Measurements from ENCODE around the gene DNAH1.

Gene DNAH1

DNA sequence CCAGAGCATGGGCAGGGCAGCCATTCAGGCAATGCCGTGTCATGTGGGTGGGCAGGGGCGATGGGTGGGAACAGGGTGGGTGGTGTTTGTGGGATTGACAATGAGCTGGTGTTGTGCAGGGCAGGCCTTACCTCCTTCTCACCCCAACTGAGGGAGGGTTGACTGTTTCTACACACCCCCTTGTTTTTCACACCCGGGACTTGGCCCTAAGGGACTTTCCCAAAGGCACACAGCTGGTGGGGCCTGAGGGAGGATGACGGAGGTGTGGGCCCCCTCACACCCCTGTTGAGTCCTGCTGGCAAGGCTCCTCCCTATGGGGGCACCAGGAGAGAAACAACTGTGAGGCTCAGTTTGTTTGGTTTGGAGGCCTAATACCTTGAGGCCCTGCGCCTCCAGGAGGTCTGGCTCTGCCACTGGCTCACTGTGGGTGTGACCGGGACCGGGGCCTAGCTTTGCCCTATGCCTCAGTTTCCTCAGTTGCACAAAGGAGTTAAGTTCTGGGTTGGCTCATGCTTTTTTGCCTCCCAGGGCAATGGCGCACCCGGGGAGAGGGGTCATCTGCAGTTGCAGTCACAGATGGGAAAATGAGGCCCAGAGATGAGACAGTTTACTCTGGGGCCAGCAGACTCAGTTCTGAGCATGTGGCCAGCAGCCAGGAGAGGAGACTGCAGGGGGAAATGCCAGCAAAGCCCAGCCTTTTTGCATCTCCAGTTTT is 5.1 kb upstream of the DNAH1 start:
- in situ Hi-C loops (cut with MboI; ENCODE audit: low sequenced_read_pairs) = no loop called here

DNA sequence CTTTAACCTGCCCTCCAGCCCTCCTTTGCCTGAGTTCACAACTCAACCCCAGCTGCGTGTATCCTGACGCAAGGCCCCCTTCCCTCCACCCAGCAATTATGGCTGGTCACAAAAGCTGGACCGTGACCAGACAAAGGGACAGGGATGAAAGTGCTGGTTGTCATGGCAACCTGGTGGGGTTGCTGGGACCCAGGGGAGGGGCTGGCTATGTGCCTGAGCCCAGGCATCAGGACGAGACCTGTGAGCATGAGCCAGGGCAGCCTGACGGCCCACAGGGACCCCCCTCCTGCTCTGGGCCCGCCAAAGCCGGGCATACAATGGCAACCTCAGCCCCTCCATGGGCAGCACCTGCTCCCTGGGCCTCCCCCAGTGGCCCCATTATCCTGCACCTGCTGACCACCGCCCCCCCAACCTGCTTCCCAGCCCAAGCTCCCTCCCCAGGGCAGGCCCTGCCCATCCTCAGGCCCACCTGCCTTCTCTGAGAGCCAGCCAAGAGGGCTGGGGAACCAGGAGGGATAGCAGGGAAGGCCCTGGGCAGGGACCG is 4.5 kb upstream of the DNAH1 start:
- in situ Hi-C loops (cut with MboI; ENCODE audit: low sequenced_read_pairs) = no loop called here

DNA sequence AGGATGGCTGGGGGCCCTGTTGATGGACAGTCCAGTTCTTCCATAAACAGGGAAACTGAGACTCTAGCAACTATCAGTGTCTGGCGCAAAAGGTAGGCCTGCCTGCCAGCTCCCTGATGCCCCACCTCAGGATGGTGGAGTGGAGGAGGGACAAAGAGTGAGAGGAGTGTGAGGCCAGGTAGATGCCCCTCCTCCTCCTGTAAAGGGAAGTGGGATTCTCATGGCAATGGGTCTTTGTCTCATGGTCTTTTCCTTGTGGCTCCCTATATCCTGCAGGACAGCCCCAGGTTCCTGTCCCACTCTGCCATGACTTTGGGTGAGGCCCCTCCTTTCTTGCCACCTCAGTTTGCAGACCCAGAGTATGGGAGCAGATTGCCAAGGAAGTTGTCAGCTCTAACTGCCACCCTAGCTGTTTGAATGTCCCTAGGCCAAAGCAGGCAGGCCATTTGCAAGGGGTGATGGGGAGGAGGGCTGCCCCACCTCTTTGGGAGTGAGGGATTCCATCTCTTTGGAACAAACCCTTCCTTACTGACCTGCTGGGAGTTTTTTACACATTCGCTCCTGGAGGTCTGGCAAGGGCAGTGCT is 2.8 kb upstream of the DNAH1 start:
- in situ Hi-C loops (cut with MboI; ENCODE audit: low sequenced_read_pairs) = no loop called here

DNA sequence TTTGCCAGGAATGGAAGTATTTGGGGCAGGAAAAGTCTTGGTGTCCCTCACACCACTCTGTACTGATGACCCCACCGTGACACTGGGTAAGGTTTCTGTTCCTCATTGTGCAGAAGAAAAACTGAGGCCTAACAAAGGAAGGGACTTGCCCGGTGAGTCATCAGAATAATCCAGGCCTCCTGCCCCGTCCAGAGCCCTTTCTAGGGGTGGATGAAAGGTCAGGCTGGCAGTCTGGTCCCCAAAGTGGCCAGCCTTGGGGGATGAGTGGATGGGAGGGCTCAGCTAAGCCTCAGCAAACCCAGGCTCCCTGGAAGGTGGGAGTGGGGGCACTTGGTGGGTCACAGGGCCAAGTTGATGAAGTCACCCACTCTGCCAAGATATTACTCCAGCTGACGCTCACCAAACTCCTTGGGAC is 2.3 kb upstream of the DNAH1 start:
- in situ Hi-C loops (cut with MboI; ENCODE audit: low sequenced_read_pairs) = no loop called here

DNA sequence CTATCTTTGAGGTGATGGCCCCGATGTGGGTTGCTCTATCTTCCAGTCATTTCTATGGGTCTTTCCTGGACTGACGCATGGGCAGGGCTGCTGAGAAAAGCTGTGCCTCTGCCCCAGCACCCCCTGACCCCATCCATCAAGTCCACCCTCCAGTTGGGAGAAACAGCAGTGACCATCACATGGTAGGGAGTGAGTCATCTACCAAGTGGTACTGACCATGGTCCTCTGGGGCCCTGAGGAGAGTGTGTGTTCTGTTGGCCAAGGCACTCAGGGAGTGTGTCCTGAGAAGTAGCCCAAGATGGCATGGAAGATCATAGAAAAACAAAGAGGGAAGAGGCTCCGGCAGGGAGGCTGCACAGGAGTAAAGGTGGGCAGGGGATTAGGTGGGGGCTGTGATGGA is 1.6 kb upstream of the DNAH1 start:
- in situ Hi-C loops (cut with MboI; ENCODE audit: low sequenced_read_pairs) = no loop called here

DNA sequence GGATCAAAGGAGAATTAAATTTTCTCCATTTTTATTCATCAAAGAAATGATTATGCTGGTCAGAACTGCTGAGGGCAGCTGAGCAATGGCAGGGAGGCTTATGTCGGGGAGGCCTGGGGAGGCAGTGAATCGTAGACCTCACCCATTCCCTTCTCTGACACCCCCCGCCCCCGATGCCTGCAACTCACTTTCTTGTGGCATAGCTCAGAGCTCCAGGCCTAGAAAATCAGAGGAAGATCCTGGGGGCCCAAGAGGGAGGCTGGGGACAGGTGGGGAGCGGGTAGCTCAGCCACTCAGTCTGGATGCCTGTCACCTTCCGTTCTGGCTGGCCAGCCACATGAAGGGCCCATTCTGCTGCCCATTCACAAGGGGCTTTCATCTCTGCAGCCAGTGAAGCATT is 1.1 kb upstream of the DNAH1 start:
- in situ Hi-C loops (cut with MboI; ENCODE audit: low sequenced_read_pairs) = no loop called here

DNA sequence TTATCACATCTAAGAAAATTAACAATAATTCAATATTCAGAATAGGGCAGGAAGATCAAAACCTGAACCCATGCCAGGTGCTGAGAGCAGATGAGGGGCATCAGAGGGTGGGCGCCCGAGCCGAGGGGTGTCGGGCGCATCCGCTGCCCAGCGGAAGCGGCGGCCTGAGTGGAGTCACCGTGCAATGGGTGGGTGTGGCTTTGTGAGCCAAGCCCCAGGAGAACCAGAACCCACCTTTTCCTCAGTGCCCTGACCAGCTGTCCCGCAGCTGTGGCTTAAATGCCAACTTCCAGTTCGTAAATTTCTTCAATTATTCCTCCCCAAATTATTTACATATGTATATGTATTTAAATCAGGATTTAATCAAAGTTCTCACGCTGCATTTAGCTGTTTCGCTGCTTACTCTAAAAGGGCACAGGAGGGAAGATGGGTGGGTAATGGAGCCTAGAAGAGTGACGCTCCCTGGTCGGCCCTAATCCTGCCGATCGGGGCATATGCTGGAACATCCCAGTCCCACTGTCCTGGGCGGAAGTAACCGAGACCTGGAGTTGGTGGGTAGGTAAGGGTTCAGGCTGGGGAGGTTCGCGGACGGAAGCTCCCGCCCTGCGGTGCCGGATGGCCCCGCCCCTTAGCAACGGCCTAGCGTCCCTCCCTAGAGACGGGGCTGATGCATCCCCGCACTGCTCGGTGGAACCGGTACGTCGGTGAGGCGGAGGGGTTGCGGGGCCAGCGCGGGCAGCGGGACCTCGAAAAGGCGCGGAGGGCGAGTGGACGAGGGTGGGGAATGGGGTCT is 1.3 kb downstream of the DNAH1 start:
- in situ Hi-C loops (cut with MboI; ENCODE audit: low sequenced_read_pairs) = no loop called here

DNA sequence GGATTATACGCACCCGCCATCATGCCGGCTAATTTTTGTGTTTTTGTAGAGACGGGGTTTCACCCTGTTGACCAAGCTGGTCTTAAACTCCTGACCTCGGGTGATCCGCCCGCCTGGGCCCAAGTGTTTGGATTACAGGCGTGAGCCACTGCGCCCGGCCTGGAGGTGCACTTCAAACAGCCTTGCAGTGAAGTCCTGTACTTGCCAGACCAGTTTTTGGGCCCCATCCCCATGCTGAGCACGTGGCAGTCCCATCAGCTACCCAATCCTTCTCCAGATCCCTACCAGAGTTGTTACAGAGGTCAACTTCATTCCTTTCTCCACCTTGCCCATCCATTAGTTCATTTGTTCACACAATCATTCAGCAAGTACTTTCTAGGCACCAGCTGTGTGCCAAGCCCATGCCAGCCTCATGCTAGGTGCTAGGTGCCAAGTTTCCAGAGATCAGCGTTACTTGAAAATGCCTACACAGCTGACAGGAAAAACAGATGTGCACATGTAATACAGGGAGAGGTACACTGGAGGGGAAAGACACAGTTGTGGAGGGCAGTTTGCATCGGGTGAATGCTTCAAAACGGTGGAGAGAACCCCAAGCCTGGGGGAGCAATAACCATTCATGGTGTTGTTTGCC is 2.2 kb downstream of the DNAH1 start:
- in situ Hi-C loops (cut with MboI; ENCODE audit: low sequenced_read_pairs) = no loop called here

DNA sequence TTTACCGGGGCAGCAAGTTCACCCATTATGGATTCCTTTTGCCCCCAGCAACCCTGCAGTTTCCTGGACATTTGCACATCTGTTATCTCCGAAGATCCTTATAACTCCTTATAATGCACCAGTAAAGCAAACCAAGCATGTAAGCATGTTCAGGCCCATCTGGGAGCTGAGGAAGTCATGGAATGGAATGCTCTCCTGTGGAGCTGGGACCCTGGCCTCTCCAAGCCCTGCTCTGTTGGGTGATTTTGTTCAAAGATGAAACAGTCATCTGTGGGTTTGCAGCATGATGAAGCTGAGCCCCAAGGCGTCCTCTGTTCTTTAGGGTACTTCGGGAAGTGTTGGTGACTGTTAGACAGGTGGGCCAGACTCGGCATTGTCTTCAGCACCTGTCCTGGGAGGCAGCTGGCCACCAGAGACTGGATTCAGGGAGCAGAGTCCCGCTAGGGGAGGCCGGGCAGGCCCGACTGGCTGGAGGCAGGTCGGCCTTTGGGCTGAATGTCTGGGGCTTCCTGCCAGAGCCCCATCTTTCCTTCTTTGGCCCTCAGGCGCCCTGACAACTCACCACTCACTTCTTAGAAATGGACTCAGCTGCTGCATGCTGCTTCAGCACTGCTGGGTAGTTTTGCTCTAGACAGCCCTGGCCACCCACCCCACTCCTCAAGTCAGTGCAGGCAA is 3.9 kb downstream of the DNAH1 start:
- in situ Hi-C loops (cut with MboI; ENCODE audit: low sequenced_read_pairs) = no loop called here

DNA sequence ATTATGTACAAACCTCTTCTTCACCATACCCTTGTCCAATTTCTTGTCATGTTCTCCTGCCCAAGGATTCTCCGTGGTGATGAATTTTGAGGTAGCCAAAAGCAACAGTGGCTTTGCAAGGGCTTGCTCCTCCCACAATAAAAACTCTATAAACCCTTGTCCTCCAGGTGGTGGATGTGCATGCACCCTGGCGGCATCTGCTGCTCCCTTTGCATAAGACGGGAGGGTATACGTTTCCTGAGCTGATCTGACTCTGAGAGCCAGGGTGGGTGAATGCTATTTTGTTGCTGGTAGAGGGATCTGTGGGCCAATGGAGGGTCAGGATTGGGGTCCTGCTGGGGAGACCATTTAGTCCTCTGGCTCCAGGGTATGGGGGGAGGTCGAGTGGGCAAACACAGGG is 5.4 kb downstream of the DNAH1 start:
- in situ Hi-C loops (cut with MboI; ENCODE audit: low sequenced_read_pairs) = no loop called here

DNA sequence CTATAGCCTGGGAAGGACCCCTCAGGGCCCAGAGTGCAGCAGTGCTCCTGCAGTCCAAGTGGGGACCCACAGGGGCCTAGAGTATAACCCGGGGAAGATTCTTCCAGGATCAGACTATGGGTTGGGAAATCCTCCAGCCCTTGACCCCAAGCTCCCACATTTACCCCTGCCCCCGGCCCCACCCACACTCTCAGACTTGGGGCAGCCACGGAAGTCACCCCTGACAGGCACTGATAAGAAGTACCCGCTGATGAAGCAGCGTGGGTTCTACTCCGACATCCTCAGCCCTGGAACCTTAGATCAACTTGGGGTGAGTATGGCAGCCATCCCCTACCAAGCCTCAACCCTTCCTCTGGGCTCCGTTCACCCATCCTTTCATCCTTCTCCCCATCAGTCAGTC is 6.3 kb downstream of the DNAH1 start:
- in situ Hi-C loops (cut with MboI; ENCODE audit: low sequenced_read_pairs) = no loop called here

DNA sequence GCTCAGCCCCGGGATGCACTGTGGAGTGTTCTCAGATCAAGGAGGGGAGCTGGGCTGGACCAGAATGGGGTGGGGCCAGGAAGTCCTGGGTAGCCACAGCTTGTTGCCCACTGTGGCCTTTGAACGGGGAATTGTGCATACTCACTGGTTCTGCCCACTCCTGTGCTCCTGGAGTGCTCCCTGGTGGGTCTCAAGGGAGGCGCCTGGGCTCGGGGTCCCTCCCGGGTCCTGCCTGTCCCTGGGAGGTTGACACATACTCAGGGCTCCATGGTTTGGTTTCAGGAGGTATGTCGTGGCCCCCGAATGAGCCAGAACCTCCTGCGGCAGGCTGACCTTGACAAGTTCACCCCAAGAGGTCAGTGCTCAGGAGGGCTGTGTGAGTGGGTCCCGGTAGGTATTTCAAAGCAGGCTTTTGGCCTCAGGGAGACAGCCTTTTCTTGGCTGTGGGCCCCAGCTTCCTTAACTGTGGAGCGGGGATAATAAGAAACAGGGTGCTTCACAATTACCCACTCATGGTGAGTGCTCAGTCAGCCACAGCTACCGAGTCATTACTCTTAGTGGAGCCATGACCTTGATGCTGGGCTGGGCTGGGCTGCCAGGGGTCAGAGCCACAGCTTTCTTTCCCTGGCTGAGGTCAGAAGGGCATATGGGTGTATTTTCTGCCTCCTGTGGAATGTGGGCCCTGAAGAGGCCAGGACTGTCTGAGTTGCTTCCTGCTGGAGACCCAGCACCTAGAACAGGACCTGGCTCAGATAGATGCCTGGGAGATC is 7.6 kb downstream of the DNAH1 start:
- in situ Hi-C loops (cut with MboI; ENCODE audit: low sequenced_read_pairs) = no loop called here

DNA sequence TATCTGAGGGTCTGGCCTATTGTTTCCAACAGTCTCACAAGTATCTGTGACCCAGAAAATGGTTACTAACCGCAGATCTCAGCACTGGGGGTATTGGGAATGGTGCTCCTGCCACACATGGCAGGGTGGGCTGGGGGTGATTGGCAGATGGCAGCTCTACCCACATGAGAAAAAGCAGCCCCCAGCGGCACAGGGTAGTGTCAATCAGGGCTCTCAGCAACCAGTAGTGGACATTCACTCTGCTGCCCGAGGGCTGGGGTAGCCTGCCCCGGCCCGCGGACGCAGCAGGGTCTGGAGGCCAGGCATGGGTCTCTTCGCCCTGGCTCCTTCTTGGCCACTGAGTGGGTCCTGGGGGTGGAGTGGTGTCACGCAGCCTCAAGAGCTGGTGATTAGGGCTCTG is 8.6 kb downstream of the DNAH1 start:
- in situ Hi-C loops (cut with MboI; ENCODE audit: low sequenced_read_pairs) = no loop called here

DNA sequence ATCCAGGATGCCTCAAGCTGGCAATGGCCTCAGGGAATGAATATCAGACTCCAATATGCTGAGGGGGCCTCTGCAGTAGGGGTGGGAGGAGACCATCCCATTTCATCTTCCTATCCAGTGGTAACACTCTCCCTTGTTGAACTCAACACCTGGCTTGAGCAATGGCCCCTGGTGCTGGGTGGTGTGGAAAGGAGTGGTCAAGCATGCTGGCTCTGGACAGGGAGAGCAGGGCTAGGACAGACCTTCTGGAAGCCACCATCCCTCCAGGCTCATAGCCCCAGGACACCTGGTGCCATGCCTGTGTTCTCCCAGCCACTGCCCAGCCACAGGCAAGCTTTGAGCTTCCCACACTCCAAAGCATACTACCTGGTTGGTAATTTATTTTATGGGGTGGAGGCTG is 9.6 kb downstream of the DNAH1 start:
- in situ Hi-C loops (cut with MboI; ENCODE audit: low sequenced_read_pairs) = no loop called here

DNA sequence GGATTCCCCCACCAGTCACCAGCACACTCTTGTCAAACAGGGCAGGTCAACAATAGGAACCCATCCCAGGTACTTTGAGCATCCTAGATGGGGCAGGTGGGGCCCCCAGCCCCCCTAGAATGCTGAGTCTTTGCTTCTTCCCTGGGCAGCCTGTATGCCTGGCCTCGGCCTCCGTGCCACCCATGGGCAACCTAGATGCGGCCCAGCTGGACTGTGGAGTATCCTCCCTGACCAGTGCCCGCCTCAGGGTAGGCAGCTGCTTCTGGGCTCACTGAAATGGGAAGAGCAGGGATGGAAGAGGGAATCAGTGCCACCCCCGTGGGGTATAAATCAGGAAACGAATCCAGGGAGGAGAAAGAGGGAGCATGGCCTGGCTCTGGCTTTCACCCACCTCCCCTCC is 10.9 kb downstream of the DNAH1 start:
- in situ Hi-C loops (cut with MboI; ENCODE audit: low sequenced_read_pairs) = no loop called here

DNA sequence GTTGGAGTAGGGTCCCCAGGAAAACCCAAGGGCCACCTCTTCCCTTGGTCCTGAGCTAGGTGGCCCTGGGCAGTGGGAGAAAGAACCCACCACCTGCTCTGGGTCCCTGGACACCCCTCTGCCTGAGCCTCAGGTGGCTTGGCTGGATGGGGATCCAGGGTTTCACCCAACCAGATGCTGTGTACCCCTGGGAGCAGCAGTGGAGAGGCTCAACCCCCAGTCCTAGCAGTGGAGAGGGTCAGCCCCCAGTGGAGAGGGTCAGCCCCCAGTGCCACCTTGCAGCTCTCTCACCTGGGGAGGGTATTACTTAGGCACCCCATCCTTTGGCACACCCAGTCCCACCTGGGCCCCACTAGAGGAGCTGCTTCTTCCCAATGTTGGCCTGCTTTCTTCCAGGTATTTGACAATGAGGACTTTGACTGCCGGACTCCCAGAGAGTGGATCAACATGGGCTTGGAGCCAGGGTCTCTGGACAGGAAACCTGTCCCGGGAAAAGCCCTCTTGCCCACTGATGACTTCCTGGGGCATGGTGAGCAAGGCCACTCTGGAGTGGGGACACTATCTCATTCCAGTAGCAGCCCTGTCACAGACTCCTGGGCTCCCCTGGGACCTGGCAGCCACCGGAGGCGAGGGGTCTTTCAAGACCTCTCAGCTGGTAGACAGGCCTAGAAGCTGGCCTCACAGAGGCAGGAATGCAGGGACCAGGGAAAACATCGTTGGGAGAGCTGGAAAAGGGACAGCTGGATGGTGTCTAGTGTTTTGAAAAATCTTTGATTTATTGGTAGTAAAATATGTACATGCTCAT is 11.6 kb downstream of the DNAH1 start:
- in situ Hi-C loops (cut with MboI; ENCODE audit: low sequenced_read_pairs) = no loop called here

DNA sequence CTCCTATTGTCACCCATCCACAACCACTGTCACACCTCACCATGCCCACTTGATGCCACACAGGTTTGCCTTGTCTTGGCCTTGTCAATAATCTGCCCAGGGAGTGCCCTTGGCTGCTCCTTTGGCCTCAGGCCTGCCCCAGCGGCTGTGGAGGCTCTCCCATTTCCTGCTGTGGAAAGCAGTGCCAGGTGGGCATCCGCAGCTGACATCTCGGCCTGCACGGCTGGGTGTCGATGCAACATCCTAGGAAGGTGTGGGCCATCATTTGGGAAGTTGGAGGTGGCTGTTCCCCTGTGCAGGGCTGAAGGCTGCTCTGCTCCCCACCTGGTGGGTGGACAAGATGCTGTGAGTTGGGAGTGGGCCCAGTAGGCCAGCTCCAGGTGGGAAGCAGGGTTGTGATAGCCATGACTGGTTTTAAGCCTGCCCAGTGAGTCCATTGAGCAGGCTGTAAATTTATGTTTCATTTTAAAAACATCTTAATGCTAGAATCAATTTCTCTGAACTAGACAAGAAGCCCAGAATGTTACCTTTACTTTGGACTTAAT is 12.5 kb downstream of the DNAH1 start:
- in situ Hi-C loops (cut with MboI; ENCODE audit: low sequenced_read_pairs) = no loop called here

DNA sequence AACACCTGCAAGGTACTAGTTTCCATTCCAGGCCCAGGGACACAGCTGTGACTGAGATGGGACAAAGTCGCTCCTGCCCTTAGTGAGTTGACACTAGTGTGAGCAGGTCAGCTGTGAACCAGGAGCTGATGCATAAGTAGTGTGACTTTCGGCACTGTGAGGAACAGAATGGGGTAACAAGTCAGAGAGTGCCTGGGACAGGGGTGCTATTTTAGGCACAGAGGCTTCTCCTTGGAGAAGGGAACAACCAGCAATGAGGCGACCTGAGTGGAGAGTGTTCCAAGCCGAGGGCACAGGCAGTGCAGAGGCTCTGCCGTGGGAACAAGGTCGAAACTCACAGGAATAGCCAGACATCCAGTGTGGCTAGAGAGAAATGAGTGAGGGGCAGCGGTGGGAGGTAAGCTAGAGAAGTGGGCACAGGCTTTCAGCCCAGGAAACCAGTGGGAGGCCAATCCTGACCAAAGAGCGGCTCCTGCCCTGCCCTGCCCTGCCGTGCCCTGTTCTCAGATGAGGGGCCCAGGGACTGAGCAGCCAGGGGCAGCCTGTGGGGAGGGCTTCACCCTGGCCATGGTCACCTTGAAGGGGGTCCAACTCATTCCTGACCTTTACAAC is 14.2 kb downstream of the DNAH1 start:
- in situ Hi-C loops (cut with MboI; ENCODE audit: low sequenced_read_pairs) = no loop called here

DNA sequence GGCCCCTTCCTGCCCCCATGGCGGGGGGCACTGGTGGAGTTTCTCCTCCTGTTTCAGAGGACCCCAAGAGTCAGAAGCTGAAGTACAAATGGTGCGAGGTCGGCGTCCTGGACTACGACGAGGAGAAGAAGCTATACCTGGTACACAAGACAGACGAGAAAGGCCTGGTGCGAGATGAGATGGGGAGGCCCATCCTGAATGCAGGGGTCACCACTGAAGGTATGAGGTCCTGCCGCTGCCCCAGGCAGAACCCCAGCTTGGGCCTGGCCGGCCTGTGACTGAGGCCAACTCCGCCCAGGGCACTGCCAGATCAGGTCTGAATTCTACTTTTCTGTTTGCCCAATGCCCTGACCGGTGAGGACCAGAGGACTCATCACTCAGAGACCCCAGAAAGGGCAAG is 15.0 kb downstream of the DNAH1 start:
- in situ Hi-C loops (cut with MboI; ENCODE audit: low sequenced_read_pairs) = no loop called here
